GM13977 (cell line): Measurements from ENCODE around the gene CDK6.

Experiments
- DNase-seq: peaks from one replicate; pipeline ENCODE4 v3.0.0; 2012; ENCODE audit warnings: low spot score
- in situ Hi-C: fragments of 300-500 bp; cut with MboI; formaldehyde crosslinking; loops from one replicate; pipeline ENCODE4 v1.12.0; 2022; ENCODE audit warnings: low sequenced_read_pairs, low pct_unique_long_range_greater_than_20kb, mixed read lengths, inconsistent platforms; ENCODE audit not compliant: unreplicated experiment
- TF ChIP-seq, protein P1 (sequence below): IDR thresholded peaks from 2 replicates; pipeline ENCODE4 v1.5.1; 2012; ENCODE audit warnings: mild to moderate bottlenecking, control low read depth; ENCODE audit not compliant: insufficient read depth; ENCODE audit errors: extremely low read depth, missing control alignments

Gene CDK6

DNA sequence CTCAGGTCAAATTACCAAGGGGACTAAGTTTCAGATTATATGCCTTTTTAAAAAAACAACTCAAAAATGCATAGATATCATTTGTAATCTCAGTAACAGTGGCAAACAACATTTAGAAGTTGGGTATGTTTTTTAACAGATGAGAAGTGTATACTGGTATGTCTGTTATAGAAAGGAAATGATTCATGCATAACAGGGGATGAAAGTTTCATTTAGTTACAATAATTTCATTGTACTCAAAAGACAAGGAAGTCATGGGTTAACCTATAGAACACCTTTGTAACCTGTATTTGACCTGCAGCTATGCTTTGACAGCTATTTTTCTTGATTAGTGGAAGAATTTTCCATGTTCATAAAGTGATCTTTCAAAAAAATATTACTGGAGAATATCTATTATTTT is 210.8 kb downstream of the CDK6 start:
- no peak for DNase-seq
- in situ Hi-C loops = loop anchor here (10.0 kb wide), 1 partner anchor 209 kb away; the partner anchor contains the start of gene CDK6
- TF ChIP-seq, protein P1, sequence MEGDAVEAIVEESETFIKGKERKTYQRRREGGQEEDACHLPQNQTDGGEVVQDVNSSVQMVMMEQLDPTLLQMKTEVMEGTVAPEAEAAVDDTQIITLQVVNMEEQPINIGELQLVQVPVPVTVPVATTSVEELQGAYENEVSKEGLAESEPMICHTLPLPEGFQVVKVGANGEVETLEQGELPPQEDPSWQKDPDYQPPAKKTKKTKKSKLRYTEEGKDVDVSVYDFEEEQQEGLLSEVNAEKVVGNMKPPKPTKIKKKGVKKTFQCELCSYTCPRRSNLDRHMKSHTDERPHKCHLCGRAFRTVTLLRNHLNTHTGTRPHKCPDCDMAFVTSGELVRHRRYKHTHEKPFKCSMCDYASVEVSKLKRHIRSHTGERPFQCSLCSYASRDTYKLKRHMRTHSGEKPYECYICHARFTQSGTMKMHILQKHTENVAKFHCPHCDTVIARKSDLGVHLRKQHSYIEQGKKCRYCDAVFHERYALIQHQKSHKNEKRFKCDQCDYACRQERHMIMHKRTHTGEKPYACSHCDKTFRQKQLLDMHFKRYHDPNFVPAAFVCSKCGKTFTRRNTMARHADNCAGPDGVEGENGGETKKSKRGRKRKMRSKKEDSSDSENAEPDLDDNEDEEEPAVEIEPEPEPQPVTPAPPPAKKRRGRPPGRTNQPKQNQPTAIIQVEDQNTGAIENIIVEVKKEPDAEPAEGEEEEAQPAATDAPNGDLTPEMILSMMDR = no peak

DNA sequence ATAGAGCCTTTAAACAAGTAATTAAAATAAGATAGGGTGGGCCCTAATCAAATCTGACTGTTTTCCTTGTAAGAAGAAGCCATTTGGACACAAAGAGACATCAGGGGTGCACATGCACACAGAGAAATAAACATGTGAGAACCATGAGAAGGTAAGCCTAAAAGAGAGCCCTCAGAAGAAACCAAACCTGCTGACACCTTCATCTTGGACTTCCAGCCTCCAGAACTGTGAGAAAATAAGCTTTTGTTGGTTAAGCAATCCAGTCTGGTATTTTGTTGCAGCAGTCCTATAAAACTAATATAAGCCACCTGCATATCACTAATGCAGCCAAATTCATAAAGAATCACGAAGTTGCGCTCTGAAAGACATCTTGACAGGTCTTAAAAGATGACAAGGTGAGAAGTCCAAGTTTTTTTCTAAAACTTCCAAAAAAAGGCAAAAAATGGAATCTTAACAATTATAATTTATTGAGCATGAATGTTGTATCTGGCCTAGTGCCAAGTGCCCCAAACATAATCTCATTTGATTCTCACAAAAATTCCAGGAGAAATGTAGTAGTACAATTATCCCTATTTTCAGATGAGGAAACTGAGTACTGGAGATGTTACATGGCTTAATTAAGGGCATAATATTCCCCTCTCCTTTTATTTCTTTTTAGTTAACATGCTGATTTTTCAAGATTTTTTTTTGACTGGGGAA is 211.9 kb downstream of the CDK6 start:
- in situ Hi-C loops = loop anchor here (5.0 to 10.0 kb wide), 2 partner anchors 210 to 433 kb away; partner anchors contain the start of gene CDK6
- no peak for DNase-seq
- TF ChIP-seq, protein P1 = no peak

DNA sequence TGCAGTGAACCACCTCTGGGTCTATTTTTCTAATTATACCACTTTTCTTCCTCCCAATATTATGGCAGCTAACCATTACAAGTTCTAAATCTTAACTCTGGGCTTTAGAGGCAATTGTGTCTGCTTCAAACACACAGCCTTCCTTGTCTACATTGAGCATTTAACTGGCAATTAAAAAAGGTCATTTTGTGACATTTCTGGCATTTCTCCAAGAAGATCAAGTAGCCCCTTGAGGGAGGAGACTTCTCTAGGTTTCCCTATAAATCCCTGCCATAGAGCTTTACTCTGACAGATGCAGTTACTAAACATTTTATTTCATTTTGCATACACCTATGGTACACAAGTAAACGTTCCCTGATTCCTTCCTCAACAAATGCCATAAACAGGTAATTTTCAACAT is 212.8 kb downstream of the CDK6 start:
- in situ Hi-C loops = loop anchor here (5.0 to 10.0 kb wide), 2 partner anchors 211 to 434 kb away; partner anchors contain the start of gene CDK6
- no peak for DNase-seq
- TF ChIP-seq, protein P1 = no peak

DNA sequence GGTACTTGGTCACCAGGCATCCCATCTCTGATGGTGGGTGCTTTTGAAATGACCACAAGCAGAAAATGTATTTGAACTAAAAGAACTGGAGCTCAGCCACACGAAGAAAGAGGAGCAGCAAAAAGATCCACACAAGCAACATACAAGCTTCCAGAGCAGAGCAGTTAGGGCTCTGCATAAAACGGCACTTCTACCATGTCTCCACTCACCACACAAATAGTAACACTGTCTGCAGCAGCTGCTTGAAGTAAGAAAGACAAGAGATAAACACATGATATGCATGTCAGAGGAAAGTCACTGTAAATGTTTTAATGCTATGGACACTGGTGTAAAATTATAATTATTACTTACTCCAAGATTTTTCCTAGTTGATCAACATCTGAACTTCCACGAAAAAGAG is 213.7 kb downstream of the CDK6 start:
- no peak for DNase-seq
- TF ChIP-seq, protein P1 = no peak
- in situ Hi-C loops = loop anchor here (5.0 to 10.0 kb wide), 2 partner anchors 212 to 435 kb away; partner anchors contain the start of gene CDK6

DNA sequence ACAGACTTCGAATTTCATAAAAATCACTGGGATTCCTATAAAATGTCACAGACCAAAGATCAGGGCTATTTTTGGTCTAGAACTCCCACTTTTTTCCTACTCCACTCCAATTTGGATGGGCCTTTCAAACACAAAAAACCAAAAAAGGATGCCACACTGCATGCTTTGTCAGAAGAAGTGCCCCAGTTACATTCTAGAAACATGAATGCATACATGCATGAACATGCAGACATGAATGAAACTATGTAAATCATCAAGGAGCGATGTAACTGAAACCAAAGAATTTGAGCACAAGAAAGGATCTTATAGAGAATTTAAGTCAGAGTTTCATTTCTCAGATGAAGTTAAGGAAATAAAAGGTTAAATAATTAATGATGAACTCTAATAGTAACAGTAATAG is 214.3 kb downstream of the CDK6 start:
- TF ChIP-seq, protein P1 = no peak
- in situ Hi-C loops = loop anchor here (5.0 to 10.0 kb wide), 2 partner anchors 213 to 435 kb away; partner anchors contain the start of gene CDK6
- DNase-seq = no peak

DNA sequence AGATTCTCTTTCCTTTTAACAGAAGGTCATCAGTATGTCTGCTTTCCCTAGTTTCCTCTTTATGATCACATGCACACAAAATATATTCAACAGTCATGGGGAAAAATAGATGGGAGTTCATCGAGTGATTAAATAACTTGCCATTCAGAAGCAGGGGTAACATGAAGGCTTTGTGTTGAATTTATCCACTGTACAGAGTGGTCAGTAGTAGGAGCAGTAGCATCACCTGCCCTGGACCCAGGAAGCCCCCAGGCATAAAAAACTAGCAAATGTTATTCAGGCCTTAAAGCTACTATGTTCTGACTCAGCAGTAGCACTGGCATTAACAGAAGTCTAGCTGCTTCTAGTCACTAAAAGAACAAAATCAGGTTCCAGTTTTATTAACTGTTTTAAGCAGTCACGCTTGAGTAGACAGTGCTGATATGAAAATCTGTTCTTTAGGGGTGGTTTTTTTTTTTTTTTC is 214.8 kb downstream of the CDK6 start:
- TF ChIP-seq, protein P1 = no peak
- in situ Hi-C loops = loop anchor here (5.0 to 10.0 kb wide), 2 partner anchors 213 to 436 kb away; partner anchors contain the start of gene CDK6
- no peak for DNase-seq
